ENCODE data around the gene TRIM3.

Gene TRIM3

GRCh38 chr11:6437423-6437822 lies 36.3 kb downstream of the TRIM3 start:
- no peak for DNase-seq

GRCh38 chr11:6433998-6434660 lies 39.6 kb downstream of the TRIM3 start:
- peak; percentile 35 for DNase-seq

DNA sequence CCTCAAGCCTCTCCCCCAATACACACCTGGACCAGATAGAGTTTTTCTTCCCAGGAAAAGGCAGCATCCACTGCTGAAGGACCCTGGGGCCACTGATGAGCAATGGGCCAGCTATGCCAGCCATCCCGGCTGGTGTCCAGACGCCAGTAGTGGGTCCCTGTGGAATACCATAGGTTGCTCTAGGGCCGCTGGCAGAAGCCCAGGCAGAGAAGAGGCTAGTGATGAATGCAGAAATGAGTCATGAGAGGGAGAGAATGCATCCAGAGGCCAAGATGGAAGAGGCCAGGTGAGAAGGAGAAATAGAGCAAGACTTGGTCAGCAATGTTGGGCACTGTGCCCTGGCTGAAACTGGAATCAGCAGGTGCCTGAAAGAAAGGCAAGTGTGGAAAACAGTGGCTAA lies 41.9 kb downstream of the TRIM3 start:
- no peak for DNase-seq

DNA sequence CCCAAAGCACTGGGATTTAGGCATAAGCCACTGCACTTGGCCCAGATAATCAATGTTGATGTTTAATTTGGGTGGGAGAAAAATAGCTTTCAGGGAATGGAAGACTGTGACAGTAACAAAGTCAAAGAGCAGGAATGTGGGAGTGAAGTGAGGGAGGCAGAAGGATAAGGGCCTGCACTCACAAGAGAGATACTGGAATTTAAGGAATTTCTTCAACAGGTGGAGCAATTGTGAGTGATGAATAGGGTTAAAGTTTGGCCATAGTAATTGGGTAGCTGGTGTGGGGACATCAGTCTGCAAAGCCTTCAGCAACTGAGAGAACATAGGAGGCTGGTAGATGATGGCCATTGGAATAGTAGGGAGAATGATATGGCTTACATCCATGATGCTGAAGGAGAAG lies 46.2 kb downstream of the TRIM3 start:
- DNase-seq = no peak

GRCh38 chr11:6420677-6421076 lies 53.1 kb downstream of the TRIM3 start:
- no peak for DNase-seq

- peak; percentile 87 for DNase-seq
Measured at GRCh38 chr11:6419009-6419631, 54.6 kb downstream of the TRIM3 start, which contains the start of gene APBB1. APBB1 (minus strand) TSS chr11:6419094; CDS start chr11:6411347, 7,747 bp downstream.

DNA sequence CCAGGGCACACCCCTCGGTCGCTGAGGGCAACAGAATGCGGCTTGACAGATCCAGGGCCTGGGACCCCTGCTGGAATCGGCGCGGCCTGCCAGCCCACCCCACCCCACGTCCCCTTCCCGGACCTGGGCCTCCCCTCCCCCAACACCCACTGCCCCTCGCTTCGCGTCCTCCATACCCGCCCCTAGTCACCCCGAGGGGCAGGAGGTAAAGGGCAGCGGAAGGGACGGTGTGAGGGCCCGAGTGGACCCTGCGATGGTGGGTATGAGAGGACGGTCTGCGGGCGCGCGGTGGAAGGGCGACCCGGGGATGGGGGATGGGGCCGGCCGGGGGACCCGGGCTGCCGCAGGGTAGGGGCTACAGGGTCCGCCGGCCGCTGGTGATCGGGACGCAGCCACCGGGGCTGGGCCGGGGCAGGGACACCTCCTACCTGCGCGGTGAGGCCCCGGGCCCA lies 55.2 kb downstream of the TRIM3 start:
- DNase-seq = peak; percentile 34

- no peak for DNase-seq
Measured at GRCh38 chr11:6417907-6418556, 55.7 kb downstream of the TRIM3 start.

DNA sequence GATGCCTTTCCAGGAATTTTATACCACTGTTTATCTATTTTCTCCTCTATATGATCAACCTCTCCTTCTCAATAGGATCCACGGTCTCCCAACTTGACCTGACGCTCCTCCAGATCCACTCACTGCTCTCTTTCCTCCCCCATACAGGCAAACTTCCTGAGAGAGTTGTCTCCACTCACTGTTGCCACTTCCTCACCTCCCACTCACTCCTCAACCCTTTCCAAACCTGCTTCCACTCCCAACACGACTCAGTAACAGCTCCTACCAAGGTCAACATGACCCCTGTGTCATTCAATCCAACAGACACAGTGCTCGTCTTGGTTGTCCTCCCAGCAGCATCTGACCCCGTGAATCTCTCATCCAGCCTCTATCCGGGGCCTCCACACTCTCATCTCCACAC lies 57.9 kb downstream of the TRIM3 start:
- no peak for DNase-seq

- no peak for DNase-seq
Measured at GRCh38 chr11:6414874-6415328, 58.8 kb downstream of the TRIM3 start.

GRCh38 chr11:6413791-6414201 lies 59.9 kb downstream of the TRIM3 start:
- no peak for DNase-seq

- DNase-seq = no peak
Measured at GRCh38 chr11:6411594-6412031, 62.1 kb downstream of the TRIM3 start.

- DNase-seq = no peak
Measured at GRCh38 chr11:6410695-6411430, 62.9 kb downstream of the TRIM3 start.

- DNase-seq = no peak
Measured at GRCh38 chr11:6406370-6406769, 67.4 kb downstream of the TRIM3 start.

DNA sequence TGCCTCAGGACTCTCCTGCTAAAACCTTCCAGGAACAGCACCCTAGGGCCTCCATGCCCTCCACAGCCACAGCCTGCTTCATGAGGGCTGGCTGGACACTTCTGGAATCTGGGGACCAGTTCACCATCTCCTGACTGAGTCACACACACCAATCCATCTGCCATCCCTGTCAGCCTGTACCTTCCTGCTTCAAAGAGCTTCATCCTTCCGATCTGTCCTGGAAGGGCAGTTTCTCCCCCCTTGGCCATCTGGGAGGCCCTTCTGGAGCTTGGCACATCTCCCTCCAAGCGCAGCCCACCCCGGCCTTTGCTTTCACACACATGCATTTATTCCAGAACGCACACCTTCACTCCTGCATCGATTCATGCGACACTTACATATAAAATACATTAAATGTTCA lies 67.9 kb downstream of the TRIM3 start:
- DNase-seq = no peak

GRCh38 chr11:6405052-6405667 lies 68.6 kb downstream of the TRIM3 start:
- peak; percentile 89 for DNase-seq

GRCh38 chr11:6404342-6405051 lies 69.2 kb downstream of the TRIM3 start:
- peak; percentile 50 for DNase-seq

GRCh38 chr11:6403539-6403938 lies 70.2 kb downstream of the TRIM3 start:
- DNase-seq = no peak

GRCh38 chr11:6402561-6402981 lies 71.2 kb downstream of the TRIM3 start:
- DNase-seq = no peak

GRCh38 chr11:6402061-6402470 lies 71.7 kb downstream of the TRIM3 start:
- DNase-seq = no peak

GRCh38 chr11:6401464-6401863 lies 72.3 kb downstream of the TRIM3 start:
- DNase-seq = no peak
